ENCODE measurements around the gene SLC34A3.

SLC34A3 gene

DNA sequence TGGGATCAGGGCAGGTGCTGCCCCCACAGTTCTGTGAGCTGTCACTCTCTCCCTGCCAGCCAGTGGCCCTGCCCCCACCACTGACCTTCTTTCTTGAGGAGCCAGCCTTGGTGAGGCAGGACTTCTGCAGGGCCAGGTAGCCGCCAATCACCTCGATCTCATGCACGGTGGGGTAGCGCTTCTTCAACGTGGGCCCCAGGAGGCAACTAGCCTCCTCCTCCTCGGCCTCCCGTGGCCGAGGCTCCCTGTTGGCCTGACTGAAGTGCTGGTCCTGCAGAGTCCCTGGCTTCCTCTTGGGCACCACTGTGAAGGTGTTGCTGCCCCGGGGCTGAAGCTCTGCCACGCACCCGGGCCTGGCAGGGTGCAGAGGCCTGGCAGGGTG, 31.8 kb upstream of the SLC34A3 start:
- Histone ChIP-seq H3K9me3 (ENCODE audit: control insufficient read depth, low read length) (no peaks in the 10 kb centered on the region), H3K9ac (ENCODE audit: low read length) (peak overlapping the region; percentile 49)

DNA sequence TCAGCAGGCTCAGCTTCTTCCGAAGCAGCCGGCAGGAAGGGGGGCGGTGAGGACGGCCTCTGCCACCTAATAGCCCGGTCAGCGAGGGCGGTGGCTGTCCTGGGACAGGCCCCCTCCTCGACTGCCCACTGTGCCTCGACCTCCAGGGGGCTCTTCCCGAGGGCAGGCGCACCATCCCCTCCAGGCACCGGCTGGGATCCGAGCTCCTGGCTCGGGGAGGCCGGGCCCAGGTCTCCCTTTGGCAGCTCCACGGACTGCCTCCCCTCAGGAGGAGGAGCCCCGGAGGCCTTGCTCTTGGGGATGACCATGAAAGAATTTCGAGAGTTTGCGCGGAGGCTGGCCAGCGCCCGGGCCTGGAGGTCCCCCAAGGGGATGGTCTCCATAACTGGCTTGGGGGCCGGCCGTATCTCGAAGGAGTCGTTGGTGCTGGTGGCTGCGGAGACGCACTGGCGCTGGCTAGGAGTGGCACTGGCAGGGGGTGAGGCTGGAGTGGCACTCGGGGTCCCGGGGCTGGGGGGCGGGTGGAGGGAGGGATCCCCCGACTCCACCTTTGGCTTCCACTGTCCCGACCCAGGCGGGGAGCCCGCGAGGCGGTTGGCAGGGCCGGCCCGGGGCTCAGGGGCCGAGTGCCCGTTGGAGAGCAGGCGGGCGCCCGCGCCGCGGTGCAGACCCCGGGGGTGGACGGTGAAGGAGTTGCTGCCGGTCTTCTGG, 31.1 kb upstream of the SLC34A3 start:
- H3K4me3 ChIP-seq (ENCODE audit: low read length) = no peak overlapping the region
- peaks cover 65% of the 10 kb centered on the region for H3K4me1 ChIP-seq (ENCODE audit: control insufficient read depth, insufficient read depth, low read length)
- no peaks in the 10 kb centered on the region for H3K27me3 ChIP-seq (ENCODE audit: control insufficient read depth, insufficient read depth, low read length)
- H3K36me3 ChIP-seq (ENCODE audit: control insufficient read depth, insufficient read depth, low read length) = no peaks in the 10 kb centered on the region
- peak overlapping the region; percentile 57 for H3K9ac ChIP-seq (ENCODE audit: low read length)
- no peaks in the 10 kb centered on the region for H3K9me3 ChIP-seq (ENCODE audit: control insufficient read depth, low read length)

More for the DNA sequence above, 31.8 kb upstream of the SLC34A3 start:
- Histone ChIP-seq H3K27me3 (ENCODE audit: control insufficient read depth, insufficient read depth, low read length) (no peaks in the 10 kb centered on the region), H3K4me3 (ENCODE audit: low read length) (no peak overlapping the region), H3K36me3 (ENCODE audit: control insufficient read depth, insufficient read depth, low read length) (no peaks in the 10 kb centered on the region), H3K4me1 (ENCODE audit: control insufficient read depth, insufficient read depth, low read length) (peaks cover 64% of the 10 kb centered on the region)

DNA sequence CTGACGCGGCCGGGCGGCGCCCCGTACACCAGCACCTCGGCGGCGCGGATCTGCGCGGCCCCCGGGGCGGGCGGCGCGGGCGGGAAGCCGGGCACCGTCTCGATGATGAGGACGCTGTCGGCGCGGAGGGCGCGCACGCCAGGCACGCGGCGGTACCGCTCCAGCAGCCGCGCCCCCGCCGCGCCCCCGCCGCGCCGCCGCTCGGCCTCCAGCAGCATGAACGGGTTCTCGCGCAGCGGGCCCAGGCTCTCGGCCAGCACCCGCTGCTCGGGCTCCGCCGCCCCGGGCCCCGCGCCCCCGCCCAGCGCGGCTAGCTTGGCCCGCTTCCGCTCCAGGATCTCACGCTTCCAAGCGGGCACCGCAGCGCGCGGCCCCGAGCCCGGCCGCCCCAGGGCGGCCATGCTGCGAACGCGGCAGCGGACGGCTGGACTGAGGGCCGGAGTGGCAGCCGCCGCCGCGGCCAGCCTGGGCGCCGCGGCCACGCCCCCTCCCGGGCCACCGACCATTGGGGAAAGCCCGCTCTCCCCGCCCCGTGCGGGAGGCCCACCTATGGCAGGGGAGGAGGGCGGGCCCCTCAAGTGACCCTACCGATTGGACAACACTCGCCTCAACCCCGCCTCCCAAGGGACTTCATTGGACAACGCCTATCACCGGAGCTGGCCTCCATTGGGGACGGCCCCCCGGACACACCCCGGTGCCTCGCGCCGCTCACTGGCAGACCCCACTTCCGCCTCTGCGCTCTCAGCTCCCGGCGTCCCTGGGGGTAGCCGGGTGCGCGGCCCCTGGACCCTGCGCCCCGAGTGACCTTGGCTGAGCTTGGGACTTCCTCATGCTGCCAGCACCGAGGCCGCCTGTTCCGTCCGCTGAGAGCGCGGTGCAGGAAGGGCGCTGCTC, 30.1 kb upstream of the SLC34A3 start, which contains the start of gene TPRN:
Gene TPRN (minus strand): TSS at position 431 of the 894 bp plus-strand sequence. CDS start 30 bp downstream, at position 401.
- no peaks in the 10 kb centered on the region for H3K27me3 ChIP-seq (ENCODE audit: control insufficient read depth, insufficient read depth, low read length)
- peak within 1 kb of the TSS; percentile 66 for H3K9ac ChIP-seq (ENCODE audit: low read length)
- peak within 1 kb of the TSS; percentile 44 for H3K4me3 ChIP-seq (ENCODE audit: low read length)
- no peaks in the 10 kb centered on the region for H3K9me3 ChIP-seq (ENCODE audit: control insufficient read depth, low read length)
- H3K36me3 ChIP-seq (ENCODE audit: control insufficient read depth, insufficient read depth, low read length) = no peaks in the 10 kb centered on the region
- peaks cover 55% of the 10 kb centered on the region for H3K4me1 ChIP-seq (ENCODE audit: control insufficient read depth, insufficient read depth, low read length)

DNA sequence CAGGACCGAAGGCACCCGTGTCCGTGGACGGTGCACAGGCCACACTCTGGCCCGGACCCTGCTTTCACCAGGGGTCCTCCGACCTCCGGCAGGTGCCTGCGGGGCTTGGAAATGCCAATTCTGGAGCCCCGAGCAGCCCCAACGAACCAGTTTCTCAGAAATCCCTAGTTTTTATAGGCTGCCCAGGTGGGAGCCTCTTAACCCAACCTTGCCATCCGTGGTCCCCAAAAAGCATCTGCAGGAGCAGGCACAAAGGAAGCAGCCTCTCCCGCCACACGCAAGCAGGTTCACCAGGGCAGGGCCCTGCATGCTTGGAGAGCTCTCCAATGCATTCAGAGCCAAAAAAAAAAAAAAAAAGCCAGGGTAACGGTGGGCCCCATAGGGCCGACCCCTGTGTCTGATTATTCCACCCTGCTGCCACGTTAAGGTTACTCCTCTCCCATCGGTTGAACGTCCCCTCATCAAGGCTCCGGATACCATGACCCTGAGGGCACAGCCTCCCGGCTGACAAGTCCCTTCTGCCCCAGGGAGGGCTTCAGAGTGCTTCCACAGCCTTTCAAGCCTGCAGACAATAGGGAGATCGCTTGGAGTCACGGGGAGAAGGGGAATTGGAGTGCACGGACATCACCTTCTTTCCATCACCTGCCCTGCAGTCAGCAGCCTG, 29.4 kb upstream of the SLC34A3 start:
- Histone ChIP-seq H3K4me1 (ENCODE audit: control insufficient read depth, insufficient read depth, low read length) (peaks cover 53% of the 10 kb centered on the region), H3K9ac (ENCODE audit: low read length) (peak overlapping the region; percentile 66), H3K36me3 (ENCODE audit: control insufficient read depth, insufficient read depth, low read length) (no peaks in the 10 kb centered on the region)

DNA sequence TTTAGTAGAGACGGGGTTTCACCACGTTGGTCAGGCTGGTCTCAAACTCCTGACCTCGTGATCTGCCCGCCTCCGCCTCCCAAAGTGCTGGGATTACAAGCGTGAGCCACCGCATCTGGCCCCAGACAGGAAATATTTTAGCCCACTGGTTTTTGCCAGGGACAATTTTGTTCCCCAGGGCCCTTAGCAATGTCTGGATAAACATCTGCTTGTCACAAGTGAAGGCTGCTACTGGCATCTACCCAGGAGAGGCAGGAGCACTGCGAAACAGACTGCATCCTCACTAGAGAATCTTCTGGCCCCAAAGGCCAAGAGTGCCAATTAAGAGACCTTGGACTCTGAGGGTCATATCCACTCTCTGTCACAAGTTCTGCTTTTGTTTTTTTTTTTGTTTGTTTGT, 27.7 kb upstream of the SLC34A3 start:
- H3K36me3 ChIP-seq (ENCODE audit: control insufficient read depth, insufficient read depth, low read length) = no peaks in the 10 kb centered on the region
- H3K4me3 ChIP-seq (ENCODE audit: low read length) = no peak overlapping the region
- H3K27me3 ChIP-seq (ENCODE audit: control insufficient read depth, insufficient read depth, low read length) = no peaks in the 10 kb centered on the region
- H3K9ac ChIP-seq (ENCODE audit: low read length) = no peak overlapping the region
- peaks cover 43% of the 10 kb centered on the region for H3K4me1 ChIP-seq (ENCODE audit: control insufficient read depth, insufficient read depth, low read length)
- no peaks in the 10 kb centered on the region for H3K9me3 ChIP-seq (ENCODE audit: control insufficient read depth, low read length)

More for the DNA sequence above, 29.4 kb upstream of the SLC34A3 start:
- Histone ChIP-seq H3K9me3 (ENCODE audit: control insufficient read depth, low read length) (no peaks in the 10 kb centered on the region), H3K27me3 (ENCODE audit: control insufficient read depth, insufficient read depth, low read length) (no peaks in the 10 kb centered on the region), H3K4me3 (ENCODE audit: low read length) (peak overlapping the region; percentile 44)

DNA sequence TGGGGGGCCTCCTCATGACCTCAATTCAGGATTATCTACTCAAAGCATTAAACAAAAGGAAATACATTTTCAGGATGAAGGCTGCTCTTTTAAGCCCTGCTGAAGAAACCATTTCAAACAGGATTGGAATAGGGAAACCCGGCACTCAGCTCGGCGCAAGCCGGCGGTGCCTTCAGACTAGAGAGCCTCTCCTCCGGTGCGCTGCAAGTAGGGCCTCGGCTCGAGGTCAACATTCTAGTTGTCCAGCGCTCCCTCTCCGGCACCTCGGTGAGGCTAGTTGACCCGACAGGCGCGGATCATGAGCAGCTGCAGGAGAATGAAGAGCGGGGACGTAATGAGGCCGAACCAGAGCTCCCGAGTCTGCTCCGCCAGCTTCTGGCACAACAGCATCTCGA, 26.0 kb upstream of the SLC34A3 start:
- Histone ChIP-seq H3K4me3 (ENCODE audit: low read length) (peak overlapping the region; percentile 86), H3K4me1 (ENCODE audit: control insufficient read depth, insufficient read depth, low read length) (peaks cover 26% of the 10 kb centered on the region), H3K9ac (ENCODE audit: low read length) (peak overlapping the region; percentile 86), H3K9me3 (ENCODE audit: control insufficient read depth, low read length) (no peaks in the 10 kb centered on the region), H3K27me3 (ENCODE audit: control insufficient read depth, insufficient read depth, low read length) (no peaks in the 10 kb centered on the region), H3K36me3 (ENCODE audit: control insufficient read depth, insufficient read depth, low read length) (no peaks in the 10 kb centered on the region)

DNA sequence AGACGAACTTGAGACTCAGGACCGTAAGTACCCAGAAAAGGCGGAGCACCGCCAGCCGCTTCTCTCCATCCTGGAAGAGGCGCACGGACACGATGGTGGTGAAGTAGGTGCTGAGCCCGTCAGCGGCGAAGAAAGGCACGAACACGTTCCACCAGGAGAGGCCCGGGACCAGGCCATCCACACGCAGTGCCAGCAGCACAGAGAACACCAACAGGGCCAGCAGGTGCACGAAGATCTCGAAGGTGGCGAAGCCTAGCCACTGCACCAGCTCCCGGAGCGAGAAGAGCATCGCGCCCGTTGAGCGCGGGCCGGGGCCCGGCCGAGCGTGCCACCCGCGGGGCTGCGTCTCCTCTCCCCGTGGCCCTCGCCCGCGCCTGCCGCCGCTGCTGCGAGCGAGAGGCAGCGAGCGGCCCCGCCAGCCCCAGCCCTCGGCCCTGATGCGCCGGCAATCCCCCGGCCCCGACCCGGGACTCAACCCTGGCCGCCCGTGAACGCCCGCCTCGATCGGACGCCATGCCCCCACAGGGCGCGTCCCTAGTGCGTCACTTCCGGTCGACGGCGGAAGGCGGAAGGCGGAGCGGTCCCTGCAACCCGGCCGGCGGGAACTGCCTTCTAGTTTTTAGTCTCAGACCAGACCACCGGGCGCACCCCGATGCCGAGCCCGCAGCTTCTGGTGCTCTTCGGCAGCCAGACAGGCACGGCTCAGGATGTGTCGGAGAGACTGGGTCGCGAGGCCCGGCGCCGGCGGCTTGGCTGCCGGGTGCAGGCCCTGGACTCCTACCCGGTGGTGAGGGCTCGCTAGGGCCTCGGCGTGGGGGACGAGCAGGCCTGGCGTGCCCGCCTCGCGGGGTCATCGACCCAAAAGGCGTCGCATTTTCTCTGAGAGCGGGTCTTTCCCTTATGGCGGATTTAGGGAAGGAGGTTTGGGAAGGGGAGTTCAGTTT, 25.3 kb upstream of the SLC34A3 start, which contains the start of the genes NDOR1 and TMEM203:
Gene NDOR1 (plus strand): TSS at position 575 of the 944 bp plus-strand sequence. CDS start 78 bp downstream, at position 653.
Gene TMEM203 (minus strand): TSS at position 523 of the 944 bp plus-strand sequence. CDS start 234 bp downstream, at position 289.
- H3K36me3 ChIP-seq (ENCODE audit: control insufficient read depth, insufficient read depth, low read length) = no peaks in the 10 kb centered on the region
- H3K27me3 ChIP-seq (ENCODE audit: control insufficient read depth, insufficient read depth, low read length) = no peaks in the 10 kb centered on the region
- peak within 1 kb of the TSS; percentile 86 for H3K9ac ChIP-seq (ENCODE audit: low read length)
- peaks cover 26% of the 10 kb centered on the region for H3K4me1 ChIP-seq (ENCODE audit: control insufficient read depth, insufficient read depth, low read length)
- peak within 1 kb of the TSS; percentile 86 for H3K4me3 ChIP-seq (ENCODE audit: low read length)
- H3K9me3 ChIP-seq (ENCODE audit: control insufficient read depth, low read length) = no peaks in the 10 kb centered on the region

DNA sequence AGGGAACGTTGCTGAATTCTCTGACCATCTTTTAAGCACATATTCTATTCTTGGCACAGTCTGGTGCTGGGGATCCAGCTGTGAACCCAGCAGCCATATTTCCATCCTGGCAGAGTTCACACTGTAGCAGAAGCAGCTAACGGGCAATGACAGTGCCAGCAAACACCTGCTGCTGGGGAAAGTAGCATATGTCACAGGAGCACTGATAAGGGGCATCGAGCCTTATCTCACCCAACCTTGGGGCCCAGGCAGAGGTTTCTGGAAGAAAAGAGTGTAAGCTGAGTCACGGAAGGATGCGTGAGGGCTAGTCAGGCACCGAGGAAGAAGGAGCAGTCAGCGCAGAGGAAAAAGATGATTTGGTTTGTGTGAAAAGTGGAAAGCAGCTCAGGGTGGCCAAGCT, 24.1 kb upstream of the SLC34A3 start:
- H3K9me3 ChIP-seq (ENCODE audit: control insufficient read depth, low read length) = no peaks in the 10 kb centered on the region
- no peaks in the 10 kb centered on the region for H3K36me3 ChIP-seq (ENCODE audit: control insufficient read depth, insufficient read depth, low read length)
- H3K9ac ChIP-seq (ENCODE audit: low read length) = peak overlapping the region; percentile 86
- no peaks in the 10 kb centered on the region for H3K27me3 ChIP-seq (ENCODE audit: control insufficient read depth, insufficient read depth, low read length)
- peaks cover 20% of the 10 kb centered on the region for H3K4me1 ChIP-seq (ENCODE audit: control insufficient read depth, insufficient read depth, low read length)
- no peak overlapping the region for H3K4me3 ChIP-seq (ENCODE audit: low read length)

DNA sequence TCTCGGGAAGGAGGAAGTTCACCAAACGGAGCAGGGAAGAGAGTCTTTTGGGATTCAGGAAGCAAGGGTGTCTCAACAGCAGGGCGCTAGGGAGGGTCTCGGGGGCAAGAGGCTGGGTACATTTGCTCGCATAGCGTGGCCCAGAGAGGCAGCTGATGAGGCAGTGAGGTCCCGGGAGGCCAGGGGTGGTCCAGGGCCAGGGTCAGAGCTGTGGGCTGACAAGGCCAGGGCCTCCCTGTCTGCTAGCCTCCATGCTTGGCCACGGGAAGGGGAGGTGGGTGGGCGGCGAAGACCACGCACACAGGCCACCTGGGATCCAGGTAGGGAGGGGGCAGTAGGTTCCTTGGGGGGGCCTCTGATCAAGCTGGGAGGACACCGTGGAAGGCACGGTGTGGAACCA, 19.2 kb upstream of the SLC34A3 start:
- H3K4me1 ChIP-seq (ENCODE audit: control insufficient read depth, insufficient read depth, low read length) = peaks cover 5% of the 10 kb centered on the region
- no peak overlapping the region for H3K9ac ChIP-seq (ENCODE audit: low read length)
- H3K4me3 ChIP-seq (ENCODE audit: low read length) = no peak overlapping the region
- no peaks in the 10 kb centered on the region for H3K9me3 ChIP-seq (ENCODE audit: control insufficient read depth, low read length)
- H3K27me3 ChIP-seq (ENCODE audit: control insufficient read depth, insufficient read depth, low read length) = no peaks in the 10 kb centered on the region
- no peaks in the 10 kb centered on the region for H3K36me3 ChIP-seq (ENCODE audit: control insufficient read depth, insufficient read depth, low read length)

DNA sequence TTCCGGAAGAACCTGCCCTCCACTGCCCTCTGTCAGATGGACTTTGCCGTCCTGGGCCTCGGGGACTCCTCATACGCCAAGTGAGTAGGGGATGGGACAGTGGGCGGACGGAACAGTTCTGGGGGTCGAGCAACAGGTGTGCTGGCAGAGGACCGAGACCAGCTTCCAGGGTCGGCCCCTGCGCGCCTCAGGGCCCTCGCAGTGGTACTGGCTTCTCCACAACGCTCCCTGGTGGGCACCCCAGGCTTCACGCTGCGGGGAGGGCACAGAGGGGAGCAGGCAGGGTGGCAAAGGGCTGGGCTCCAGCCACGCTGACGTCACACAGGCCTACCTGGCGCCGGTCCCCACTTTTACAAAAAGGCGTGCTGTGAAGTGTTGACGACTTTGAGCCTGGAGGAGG, 18.2 kb upstream of the SLC34A3 start:
- H3K4me3 ChIP-seq (ENCODE audit: low read length) = no peak overlapping the region
- H3K36me3 ChIP-seq (ENCODE audit: control insufficient read depth, insufficient read depth, low read length) = no peaks in the 10 kb centered on the region
- H3K9ac ChIP-seq (ENCODE audit: low read length) = no peak overlapping the region
- no peaks in the 10 kb centered on the region for H3K9me3 ChIP-seq (ENCODE audit: control insufficient read depth, low read length)
- H3K4me1 ChIP-seq (ENCODE audit: control insufficient read depth, insufficient read depth, low read length) = peaks cover 7% of the 10 kb centered on the region
- no peaks in the 10 kb centered on the region for H3K27me3 ChIP-seq (ENCODE audit: control insufficient read depth, insufficient read depth, low read length)

All from mucosa of stomach (tissue), 1 donor.